SIG-M5 treated with dmso at 0.1 percent for 504 hours (cell line): ENCODE data around the gene LTBP1.
"Not testable (repeated sequence)": the region's sequence is repeated elsewhere in the genome, so short reads cannot be mapped to it uniquely, and the experiment has no call there.

ENCODE experiments used
- DNase-seq: peaks from one replicate; lab custom pipeline; 2025; ENCODE audit not compliant: unreplicated experiment; lab: John Stamatoyannopoulos, UW

The LTBP1 gene

DNA sequence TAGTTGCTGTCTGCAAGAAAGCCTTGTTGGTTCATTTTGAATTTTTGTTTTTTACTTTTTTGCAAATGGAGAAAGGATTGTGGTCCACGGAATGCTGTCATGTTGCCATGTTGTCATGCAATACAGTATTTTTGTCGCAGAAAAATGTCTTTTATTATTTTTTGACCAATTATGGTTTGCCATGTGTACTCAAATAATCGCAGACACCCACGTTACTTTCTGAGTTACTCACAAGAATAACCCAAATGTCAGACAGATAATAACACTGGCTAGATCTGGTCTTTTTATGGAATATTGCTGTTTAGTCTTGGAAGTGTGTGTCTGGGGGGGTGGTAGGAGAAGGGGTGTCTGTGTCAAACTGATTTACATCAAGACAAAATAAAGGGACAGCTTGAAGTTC is 188.9 kb downstream of the LTBP1 start:
- no peak for DNase-seq

DNA sequence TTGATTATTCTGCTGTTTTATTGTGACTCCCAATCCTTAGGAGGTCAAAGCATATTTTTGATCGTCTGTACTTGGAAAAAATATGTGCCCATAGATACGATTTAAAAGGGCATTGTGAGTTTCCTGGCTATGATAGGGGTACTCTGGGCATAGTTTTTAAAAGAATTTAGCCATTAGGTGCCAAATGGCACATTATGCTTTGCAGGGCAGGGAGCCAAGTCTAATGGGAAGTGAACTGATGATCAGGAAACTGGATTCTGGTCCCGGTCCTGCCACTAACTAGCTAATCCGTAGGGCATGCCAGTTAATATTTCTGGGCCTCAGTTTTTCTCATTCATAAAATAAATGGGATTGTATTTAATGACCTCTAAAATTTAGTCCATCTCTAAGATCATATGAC is 189.3 kb downstream of the LTBP1 start:
- no peak for DNase-seq

DNA sequence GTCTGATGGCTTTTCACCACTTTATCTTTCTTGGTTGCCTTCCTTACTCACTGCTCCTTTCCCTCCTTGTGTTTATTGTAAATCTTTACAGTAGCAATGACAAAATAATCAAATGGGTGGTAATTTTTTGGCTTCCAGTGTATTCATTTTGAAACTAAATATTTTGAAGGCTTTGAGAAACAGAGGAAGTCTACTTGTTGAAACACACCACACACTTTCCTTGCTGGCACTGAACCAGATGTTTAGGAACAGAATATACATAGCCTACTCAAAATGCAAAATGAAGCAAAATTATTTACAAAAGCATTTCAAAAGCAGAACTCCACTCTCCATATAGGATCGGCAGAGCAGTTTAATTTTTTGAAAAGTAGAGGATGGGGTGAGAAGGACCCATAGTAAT is 189.8 kb downstream of the LTBP1 start:
- no peak for DNase-seq

DNA sequence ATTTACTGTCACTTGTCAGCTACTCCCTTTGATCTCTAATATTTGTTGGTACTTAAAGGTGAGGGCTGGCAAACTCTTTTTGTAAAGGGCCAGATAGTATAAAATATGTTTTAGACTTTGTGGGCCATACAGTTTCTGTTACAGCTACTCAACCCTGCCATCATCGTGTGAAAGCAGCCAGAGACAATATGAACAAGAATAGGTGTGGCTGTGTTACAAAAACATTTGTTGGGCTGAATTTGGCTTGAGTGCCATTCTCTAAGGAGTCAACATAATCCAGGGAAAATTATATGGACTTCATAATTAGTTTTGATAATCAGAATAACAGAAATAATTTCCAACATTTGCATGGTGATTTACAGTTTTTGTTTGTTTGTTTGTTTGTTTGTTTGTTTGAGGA is 190.6 kb downstream of the LTBP1 start:
- no peak for DNase-seq

DNA sequence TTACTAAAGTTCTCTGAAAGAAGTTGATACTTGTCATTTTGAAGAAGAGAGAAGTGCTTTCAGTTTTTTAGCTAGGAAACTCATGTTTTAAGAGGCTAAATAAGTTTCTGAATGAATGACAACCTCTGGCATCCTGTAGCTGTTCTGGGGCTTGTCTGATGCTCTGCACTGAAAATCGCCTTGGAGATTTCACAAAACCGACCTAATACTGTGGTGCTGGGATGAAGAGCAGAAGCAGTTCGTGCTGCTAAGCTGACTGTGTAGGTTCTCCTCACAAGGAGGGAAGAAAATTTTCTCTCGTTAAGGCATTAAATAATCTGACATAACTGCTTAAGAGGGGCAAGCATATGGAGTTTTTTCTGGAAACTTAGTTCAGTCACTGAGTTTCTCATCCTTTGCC is 193.2 kb downstream of the LTBP1 start:
- DNase-seq, result no peak

DNA sequence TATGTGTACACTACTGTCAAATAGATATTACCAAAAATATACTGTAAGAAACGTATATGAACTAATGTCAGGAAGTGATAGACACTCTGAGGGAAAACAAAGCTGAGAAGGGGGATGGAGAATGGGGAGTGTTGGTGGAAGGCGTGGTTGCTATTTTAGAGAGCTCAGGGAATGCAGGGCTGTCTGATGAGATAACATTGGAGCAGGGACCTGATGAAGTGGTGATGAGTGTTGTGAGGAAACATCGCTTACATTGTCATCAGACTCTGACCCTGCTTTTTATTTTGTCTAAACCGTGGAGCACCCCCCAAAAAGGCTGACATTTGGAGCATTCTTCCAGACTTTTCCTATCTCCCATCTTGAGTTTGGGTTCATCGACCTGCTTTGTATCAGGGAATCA is 194.7 kb downstream of the LTBP1 start:
- DNase-seq, result no peak

DNA sequence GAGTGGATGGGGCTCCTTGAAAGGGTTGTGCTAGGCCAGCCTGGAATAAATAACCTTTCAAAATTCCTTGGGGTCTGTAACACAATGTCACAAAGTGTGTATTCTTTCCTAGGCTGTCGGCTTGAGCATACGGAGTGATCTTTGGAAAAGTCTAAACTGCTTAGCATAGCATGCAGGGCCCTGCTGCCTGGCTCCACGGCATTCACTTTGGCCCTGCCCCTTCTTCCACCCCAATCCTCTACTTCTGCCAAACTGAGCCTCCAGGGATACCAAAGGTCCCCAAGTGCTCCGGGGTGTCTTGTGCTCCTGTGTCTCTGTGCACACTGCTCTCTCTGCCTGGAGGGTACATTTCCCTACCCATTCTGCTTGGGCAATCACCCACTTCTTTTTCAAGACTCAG is 196.1 kb downstream of the LTBP1 start:
- DNase-seq, result no peak

DNA sequence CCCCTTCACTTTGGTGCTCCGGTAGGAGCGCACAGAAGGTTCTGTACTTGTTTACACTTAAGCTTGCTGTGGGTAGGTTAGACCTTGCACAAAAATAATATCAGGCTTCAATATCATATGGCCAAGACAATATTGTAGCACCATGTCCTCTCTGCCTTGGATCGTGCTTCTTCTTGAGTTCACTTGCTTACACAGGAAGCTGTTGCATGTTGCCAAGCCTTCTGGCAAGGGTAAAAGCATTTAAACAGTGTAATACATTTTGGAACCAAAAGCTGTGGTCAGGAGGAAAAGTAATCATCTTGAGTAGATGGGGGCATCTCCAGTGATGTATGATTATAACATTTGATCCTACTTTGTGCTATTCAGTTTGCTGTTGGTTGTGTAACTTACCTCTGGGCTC is 197.5 kb downstream of the LTBP1 start:
- no peak for DNase-seq

DNA sequence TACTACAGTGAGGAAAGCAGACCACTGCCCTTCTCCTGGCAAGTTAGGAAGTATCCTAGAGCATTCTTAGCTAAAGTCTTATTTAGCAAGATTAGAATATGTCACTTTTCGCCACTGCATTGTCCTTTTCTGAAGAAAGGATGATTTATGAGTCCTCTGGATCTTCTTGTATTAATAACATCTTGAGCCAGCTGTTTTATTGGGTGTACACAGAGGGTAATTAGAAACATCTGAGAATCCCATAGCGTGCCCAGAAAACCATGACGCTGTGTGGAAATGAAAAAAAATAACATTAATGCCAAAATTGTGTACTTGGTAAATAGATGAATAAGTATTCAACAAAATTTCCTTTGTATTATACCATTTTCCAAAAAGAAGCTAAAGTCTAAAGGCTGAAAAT is 198.7 kb downstream of the LTBP1 start:
- no peak for DNase-seq

DNA sequence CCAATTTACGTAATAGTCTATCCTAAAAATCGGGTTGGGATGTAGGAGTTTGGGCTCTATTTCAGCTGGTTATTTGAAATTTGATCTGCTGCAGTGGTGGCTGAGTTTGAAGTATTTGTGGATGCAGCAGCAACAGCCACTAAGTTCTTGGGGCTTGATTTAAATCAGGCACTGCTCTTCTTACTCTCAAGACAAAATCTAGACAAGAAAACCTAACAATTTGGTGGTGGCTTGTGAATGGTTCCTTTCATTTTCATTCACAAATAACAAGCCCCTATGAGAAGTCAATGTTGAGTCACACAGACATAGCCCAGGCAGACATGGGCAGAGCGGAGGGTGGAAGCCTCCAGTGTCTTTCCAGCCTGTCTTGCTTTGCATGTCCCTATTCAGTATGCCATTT is 199.3 kb downstream of the LTBP1 start:
- no peak for DNase-seq

DNA sequence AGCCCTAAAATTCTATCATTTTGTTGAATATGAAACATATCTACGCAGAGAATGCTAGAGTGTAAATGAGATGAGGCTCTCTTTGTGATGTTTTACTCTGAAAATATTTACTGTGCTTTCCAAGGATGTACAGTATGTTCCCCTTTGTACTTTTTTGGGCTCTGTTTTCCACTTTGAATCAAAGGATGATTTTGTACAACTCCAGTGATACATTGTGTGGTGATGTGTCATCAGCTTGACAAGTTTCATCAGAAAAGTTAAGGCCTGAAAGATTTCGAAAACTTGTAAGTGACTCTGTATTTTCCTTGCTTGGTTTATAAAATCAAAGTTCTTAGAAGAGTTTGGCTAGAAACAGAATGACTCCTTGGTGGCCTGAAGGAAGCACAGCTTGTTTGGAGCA is 206.3 kb downstream of the LTBP1 start:
- no peak for DNase-seq

DNA sequence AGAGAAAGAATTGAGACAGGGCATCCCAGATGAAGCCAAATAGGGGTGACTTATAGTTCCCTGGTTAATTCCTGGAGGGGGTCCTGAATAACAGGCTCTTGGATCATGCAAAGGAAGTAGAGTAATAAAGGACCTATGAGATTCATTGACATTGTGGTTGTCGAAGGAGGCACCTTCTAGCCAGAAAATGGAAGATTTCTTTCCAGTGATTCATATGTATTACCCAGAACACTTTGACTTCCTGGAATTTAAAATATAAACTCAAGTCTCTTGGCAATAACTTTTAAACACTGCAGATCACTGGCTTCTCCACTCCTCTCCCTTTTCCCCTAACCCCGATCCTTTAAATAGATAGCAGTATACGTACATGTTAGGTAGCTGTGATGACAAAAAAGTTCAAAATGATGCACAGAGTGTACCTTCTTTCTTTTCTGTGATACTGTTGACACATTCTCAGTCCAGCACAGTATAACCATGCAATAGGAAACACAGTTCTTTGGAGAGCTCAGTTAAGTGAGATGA is 211.8 kb downstream of the LTBP1 start:
- no peak for DNase-seq

DNA sequence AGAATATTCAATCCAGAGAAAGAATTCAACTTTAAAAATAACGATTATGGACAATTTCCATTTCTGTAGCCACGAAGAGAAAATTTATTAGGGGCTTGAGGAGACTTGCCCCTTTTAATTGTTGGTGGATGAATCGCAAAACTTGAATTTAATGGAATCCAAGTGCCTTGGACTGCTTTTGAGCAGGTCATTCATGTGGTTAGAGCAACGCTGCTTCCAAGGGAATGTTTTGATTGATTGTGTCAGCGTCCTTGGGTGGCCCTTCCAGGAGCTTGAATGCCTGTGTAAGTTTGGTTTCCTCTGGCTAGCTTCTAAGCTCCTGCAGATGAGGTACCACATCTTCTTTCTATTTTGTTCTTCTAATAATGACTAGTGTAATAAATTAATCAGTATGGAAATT is 213.4 kb downstream of the LTBP1 start:
- DNase-seq, result no peak

DNA sequence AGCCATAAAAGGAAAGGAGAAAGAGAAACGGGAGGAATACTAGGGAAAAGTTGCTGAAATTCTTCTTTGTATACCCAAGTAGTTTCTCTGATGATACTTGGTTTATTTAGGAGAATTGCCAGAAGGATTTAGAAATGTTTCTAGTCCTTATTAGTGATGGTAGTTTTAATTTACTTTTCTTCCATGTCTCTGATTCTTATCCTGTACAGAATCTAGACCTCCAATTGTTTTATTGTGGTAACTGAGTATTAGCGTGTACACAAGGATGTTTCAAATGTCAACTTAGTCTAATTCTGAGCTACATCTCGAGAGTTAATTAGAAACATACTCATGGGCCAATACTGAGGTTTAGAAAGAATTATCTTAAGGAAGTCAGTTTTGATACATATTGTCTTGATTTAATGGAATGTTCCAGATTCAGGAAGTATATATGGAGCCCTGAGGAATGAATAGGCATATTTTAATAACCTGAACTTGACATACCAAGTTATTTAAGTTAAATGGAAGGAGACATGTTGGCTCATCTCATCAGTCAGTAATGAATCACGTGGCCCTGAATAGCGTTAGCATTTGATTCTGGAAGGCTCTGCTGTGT is 219.6 kb downstream of the LTBP1 start:
- DNase-seq, result no peak

DNA sequence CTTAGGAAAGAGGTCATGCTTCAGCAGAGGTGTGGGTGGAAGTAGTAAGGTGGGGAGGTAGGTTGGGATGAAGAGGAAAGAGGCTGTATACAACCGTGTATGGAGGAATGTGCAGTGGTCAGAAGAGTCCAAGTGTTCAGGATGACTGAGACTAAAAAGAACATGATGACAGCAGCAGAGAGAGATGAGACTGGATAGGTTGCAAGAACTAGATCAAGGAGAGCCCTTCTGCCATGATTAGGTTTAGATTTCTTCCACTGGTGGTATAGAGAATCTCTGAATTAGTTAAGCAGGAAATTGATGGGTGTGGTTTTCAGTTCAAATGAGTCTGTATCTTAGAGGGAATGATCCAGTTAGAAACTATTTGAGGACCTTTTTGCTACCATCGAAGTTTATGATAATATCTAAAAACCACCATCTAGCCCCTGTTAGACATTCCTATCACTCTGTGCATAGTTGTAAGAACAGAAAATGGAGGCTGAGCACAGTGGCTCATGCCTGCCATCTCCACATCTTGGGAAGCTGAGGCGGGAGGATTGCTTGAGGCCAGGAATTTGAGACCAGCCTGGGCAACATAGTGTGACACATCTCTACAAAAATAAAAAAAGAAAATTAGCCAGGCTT is 221.0 kb downstream of the LTBP1 start:
- no peak for DNase-seq

DNA sequence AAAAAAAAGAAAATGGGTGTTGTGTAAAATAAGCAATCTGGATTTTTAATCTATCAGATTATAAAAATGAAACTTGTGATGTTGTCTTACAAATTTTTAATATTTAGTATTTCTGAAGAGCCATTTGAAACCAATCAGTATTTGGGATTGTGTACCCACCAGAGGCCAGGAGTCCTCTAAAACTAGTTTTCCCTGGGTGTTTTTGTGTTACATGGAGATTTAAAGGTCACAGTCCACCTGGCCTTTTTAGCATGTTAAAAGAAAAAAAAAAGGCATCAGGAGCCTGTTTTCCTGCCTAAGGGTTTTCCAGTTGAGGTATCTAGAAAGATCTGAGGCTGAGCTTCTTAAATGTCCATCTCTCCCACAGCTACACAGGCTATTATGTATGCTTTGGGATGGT is 221.7 kb downstream of the LTBP1 start:
- no peak for DNase-seq

DNA sequence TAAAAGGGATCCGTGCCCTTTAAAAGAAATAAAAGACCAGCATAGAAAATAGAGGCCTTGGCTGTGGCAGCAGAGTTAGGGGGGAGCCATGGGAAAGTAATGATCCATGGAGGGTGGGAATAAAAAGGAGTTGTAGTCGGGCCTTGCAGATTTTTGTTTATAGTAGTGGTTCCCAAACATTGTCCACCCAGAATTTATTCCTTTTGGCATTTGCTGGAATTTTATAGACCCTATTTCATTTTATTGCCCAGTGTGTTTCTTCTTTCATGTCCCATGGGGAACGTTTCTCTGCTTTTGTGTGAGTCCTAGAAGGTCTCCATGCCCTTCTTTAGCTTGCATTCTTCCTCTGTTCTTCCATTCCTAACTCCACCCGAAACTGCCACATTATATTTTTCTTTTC is 222.2 kb downstream of the LTBP1 start:
- DNase-seq, result no peak

DNA sequence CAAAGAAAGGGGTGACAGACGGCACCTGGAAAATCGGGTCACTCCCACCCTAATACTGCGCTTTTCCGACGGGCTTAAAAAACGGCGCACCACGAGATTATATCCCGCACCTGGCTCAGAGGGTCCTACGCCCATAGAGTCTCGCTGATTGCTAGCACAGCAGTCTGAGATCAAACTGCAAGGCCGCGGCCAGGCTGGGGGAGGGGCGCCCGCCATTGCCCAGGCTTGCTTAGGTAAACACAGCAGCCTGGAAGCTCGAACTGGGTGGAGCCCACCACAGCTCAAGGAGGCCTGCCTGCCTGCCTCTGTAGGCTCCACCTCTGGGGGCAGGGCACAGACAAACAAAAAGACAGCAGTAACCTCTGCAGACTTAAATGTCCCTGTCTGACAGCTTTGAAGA is 223.5 kb downstream of the LTBP1 start:
- not testable (repeated sequence) for DNase-seq

DNA sequence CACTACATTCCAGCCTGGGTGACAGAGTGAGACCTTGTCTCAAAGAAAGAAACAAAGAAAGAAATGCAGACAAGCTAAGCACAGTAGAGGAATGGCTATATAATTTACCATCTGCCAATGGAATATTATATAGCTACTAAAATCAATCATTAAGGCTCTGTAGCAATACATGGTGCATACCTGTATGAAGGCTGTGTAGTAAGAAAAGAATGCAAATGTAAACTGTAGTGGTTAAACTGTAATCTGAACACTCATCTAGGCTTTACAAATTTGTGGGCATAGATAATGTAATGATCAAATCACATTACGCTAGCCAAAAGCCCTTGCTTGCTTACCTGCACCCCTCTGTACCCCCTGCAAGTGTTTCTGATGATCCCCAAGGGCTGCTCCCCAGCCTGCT is 230.9 kb downstream of the LTBP1 start:
- DNase-seq, result no peak

DNA sequence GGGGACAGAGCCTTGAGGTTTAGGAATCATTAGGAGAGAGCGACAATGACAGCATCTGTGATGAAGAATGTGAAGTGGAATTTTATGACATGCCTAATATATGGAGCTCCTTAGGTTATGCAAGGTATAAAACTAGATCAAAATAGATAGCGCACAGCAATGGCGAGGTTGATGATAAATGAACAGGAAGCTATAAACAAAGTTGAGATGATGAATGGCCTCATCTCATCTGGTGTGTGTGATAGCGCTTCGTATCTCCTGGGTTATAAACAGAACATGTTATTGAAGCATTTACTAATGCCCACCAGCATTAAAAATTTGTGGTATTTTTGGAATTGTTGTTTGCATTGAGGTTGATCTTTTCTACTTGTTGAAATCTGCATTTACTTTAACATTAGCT is 231.5 kb downstream of the LTBP1 start:
- DNase-seq, result no peak

DNA sequence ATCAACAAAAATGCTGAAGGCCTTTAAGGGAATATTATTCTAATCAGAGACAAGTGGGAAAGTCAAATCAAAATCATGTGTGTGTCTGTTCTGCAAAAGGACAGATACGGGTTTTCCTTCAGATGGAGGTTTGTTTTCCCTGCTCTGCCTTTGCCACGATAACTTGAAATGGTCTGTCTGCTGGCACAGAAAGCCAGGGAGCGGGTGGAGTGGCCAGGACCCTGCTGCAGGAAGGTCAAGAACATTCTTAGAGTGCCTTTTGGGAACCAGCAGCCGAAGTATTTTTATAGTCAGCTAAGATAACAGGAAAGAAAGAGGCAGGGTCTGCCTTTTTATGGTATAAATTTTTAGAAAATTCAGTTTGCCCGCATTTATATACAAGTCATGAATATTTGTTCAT is 234.2 kb downstream of the LTBP1 start:
- DNase-seq, result no peak

DNA sequence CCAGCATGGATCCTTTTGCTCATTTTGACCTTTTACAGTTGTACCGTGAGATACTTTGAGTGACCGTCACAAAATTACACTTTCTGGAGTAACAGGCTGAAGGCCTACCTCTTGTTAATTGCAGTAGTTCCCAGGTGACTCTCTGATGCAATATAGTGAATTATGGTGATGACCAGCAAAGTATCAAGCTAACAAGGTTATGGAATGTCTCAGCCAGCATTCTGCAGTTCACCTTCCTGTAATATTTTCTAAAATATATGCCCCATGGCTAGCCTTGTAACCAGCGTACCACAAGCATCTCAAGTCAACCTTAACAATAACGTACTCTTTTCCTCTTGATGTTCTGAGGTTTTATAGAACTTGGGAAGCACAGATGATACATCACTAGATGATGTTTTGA is 234.7 kb downstream of the LTBP1 start:
- no peak for DNase-seq

DNA sequence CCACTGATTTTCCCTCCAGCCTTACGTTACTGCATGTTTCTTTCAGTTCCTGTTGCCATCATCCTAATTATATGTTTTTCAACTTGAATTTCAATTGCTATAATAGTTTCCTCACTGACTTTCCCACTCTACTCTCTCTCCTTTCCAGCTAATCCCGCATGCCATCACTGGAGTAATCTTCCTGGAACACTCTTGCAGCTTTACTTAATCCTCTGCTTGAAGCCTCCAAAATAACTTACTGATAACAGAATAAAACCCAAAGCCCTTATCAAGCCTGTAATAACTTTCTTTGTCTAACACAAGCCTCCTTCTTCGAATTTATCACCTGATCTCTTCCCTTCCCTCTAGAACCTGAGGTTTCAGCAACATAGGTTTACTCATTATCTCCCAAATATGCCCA is 237.3 kb downstream of the LTBP1 start:
- DNase-seq, result no peak
